HG02840 (cell line): ENCODE results near the gene COL17A1.

Source experiments
- ATAC-seq: cut with Tn5 transposase; IDR thresholded peaks from one replicate; pipeline ENCODE4 v1.9.1; 2021; ENCODE audit warnings: mild to moderate bottlenecking, moderate library complexity, moderate number of reproducible peaks; ENCODE audit not compliant: unreplicated experiment, low FRiP score

The COL17A1 gene

DNA sequence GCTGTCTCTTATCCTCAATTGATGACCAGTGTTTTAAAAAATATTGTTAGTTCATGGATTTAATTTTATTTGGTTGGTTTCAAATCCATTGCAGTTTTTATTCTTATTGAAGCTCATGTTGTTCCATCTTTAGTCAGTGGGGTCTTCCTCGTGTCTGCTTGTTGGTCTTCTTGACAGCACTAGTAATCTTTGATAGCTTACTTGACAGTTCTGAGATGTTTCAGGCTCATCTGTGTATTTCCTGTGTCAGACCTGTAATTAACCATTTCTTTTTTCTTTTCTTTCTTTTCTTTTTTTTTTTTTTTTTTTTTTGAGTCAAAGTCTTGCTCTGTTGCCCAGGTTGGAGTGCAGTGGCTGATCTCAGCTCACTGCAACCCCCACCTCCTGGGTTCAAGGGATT is 90.5 kb downstream of the COL17A1 start:
- no peak for ATAC-seq

DNA sequence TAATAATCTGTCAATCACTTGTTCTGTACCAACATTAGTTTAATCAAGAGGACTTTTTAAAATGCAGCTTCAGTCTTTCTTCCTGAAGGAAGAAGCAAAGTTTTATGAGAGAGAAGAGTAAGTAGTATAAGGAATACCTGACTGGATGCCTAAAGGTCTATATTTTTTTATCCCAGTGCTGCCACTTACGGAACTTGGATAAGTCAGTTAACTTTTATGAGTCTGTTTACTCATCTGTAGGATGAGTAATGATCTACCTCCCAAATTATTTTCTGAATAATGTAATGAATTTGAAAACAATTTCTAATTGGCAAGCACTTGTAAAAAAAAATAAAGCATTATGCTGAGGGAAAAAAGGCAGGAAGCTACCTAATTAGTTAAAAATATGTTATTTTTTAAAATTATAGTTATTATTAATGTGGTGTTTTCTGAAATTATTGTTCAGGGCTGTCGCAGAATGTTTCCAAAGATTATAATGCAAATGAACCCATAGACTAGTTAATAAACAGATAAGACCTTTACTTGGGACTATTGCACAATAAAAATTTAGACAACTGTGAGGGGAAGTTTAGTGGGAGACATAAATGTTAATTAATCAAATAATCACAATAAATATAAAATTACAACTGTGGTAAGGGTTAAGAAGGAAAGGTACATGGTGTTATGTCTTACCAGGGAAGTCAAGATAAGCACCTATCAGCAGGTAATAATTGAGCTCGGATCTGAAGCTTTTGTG is 94.1 kb downstream of the COL17A1 start:
- ATAC-seq, result no peak

DNA sequence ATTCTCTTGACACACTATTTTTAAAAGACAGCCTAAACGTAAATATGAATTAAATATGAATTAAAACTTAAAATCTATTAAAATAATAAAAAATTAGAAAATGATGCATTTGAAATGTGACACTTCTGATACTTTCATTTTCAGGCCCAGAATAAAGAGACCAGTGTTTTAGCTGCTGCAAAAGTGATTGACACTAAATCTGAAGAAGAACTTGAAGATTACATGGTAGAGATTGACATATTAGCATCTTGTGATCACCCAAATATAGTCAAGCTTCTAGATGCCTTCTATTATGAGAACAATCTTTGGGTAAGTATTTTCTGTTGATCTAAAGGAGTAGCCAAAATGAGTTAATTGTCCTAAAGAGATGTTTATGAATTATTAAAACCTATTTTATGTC is 95.1 kb downstream of the COL17A1 start:
- no peak for ATAC-seq

DNA sequence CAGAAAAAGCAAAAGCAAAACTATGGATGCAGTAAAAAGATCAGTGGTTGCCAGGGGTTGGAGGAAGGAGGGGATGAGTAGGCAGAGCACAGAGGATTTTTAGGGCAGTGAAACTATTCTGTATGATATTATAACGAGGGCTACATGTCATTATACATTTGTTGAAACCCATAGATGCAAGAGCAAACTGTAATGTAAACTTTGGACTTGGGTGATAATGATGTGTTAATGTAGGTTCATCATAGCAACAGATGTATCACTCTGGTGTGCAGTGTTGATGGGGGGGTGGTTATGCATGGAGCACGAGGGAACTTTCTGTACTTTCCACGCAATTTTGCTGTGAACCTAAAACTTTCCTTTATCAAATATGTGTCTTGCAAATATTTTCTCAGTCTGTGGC is 95.6 kb downstream of the COL17A1 start:
- ATAC-seq, result no peak

DNA sequence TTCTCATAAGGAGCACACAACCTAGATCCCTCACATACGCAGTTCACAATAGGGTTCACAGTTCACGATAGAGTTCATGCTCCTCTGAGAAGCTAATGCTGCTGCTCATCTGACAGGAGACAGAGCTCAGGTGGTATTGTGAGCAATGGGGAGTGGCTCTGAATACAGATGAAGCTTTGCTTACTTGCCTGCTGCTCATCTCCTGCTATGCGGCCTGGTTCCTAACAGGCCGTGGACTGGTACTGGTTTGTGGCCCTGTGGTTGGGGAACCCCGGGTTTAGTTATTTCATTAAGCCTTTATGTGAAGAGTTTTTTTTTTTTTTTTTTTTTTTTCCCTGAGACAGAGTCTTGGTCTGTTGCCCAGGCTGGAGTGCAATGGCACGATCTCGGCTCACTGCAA is 99.3 kb downstream of the COL17A1 start:
- no peak for ATAC-seq

DNA sequence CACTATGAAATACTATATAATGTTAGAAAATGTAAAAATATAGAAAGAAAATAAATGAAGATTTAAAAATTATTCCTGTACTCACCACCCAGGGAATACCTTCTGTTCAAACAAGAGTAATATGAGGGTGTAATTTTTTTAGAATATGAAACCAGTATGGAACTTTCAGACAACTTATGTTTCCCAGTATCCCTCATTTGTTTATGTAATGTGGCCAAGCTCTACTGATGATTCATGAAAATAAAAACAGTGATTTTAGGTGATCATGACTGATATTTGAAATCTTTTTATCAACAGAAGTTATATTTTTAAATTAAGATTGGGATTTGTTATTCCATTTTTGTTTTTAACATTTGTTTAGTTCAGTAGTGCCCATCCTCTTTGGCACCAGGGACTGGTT is 100.0 kb downstream of the COL17A1 start:
- no peak for ATAC-seq

DNA sequence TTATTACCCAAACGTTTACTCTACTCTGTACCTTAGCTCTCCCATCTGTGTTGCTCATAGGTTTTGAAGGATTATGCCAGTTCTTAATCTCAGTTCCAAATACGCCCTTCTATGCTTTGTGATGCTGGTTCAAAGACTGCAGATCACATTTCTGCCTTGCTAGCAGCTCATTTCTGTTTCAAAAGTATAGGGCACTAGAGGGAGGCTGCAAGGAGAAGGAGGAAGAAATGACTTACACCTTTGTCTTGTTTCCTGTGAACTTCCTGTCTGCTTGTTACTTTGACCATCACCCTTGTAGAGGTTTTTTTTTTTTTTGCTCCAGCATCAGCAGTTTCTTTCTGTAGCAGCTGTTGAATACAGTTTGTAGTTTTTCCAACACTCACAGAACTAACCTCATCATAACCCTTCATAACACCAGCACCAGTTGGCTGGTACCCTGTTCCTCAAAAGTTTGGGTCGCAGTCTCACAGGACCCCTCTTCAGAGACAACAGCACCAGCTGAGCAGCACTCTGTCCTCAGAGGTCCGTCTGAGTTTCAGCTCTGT is 102.2 kb downstream of the COL17A1 start:
- peak; percentile 82 for ATAC-seq

DNA sequence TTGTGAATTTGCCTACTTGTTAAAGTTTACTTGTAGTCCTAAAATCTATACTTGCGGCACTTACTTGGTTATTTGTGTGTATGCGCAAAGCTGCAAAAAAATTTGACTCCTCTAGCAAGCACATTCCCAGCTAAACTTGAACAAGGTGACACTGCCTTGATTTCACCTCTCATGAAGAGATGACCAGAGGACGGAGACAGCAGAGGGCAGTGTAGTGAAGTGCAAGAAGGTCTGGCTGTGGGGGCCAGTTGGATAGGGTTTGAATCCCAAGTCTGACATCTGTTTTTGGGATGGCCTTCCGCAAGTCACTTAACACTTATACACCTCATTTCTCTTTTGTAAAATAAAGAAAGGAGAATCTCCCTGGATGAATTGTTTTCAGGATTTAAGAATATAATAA is 103.0 kb downstream of the COL17A1 start:
- no peak for ATAC-seq
